Right lobe of liver (tissue), 4 donors: Measurements from ENCODE around the gene MPZL1.

ENCODE experiments used
- CTCF ChIP-seq, 4 donors: fragments of 200-600 bp in 3 of 4; fragments of 450-650 bp in 1 of 4; IDR thresholded peaks; one replicate each; pipeline versions ENCODE4 v1.5.1 to v1.8.0; 2016 to 2022; ENCODE audit warnings: antibody characterized with exemption in 4 of 4, mild to moderate bottlenecking in 2 of 4
- POLR2A ChIP-seq: fragments of 450-650 bp; IDR thresholded peaks from one replicate; pipeline ENCODE4 v1.6.1; 2017; ENCODE audit warnings: antibody characterized with exemption, mild to moderate bottlenecking
- donor health status: DM: no; HTN: no; CAD: no.
- donor health status: DM: no; HTN: no; CAD: no.
- donor health status: DM: no; HTN: yes; CAD: no.

GRCh38 chr1:167773516-167773915, 51.7 kb downstream of the MPZL1 start:
- no peak for TF ChIP-seq POLR2A
- TF ChIP-seq CTCF (IDR thresholded peaks at IDR 0.05), result no peak
